Measurements from ENCODE around the gene ABCF3. TPM values are rescaled to one million over a fixed set of nuclear protein-coding genes. Genes with fewer than 3 reads are reported as not detected.

ABCF3 gene
- total RNA-seq, 2 experiments from 2014 or later, result 57.6 to 60.2 TPM

DNA sequence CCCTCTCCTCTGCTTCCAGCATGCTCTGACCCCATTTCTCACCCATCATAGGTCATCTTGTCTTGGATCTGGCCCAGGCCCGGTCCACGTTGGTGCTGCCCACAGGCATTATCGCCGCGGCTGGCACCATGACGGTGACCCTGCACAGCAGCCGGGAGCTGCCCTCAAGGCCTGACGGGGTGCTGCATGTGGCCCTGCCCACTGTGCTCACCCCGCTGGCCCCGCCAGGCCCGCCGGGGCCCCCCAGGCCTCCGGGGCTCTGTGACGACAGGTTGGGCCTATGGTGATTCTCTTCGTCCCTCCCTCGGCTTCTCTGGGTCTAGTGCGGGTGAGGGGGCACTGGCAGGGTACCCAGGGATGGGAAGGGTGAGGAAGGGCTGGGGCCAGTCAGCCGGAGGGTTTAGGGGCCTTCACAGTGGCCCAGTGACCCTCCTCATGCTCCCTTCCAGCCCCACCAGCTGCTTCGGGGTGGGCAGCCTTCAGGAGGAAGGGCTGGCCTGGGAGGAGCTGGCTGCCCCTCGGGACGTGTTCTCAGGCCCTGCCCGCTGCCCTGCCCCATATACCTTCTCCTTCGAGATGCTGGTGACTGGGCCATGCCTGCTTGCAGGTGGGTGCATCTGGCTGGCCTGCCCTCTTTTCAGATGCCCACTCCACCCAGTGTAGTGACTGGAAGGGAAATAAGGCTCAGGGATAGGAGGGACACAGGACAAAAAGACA lies 47.3 kb downstream of the ABCF3 start:
- ATAC-seq, result no peak
- CTCF ChIA-PET, result interaction anchor here (1.5 kb wide), 1 partner anchor 10 kb away, joined by 3 read pairs; no protein-coding TSS in a partner anchor
- DNase-seq, result no peak
- no peaks in the 10 kb centered on the region for H3K36me3 Mint-ChIP-seq
- peaks cover 6% of the 10 kb centered on the region for H3K4me1 Mint-ChIP-seq
- peaks cover 34% of the 10 kb centered on the region for H3K27me3 Mint-ChIP-seq
- no peaks in the 10 kb centered on the region for H3K9me3 Mint-ChIP-seq (ENCODE audit: low read depth)
- H3K4me3 Mint-ChIP-seq, result no peak overlapping the region
- no peak overlapping the region for H3K27ac Mint-ChIP-seq

DNA sequence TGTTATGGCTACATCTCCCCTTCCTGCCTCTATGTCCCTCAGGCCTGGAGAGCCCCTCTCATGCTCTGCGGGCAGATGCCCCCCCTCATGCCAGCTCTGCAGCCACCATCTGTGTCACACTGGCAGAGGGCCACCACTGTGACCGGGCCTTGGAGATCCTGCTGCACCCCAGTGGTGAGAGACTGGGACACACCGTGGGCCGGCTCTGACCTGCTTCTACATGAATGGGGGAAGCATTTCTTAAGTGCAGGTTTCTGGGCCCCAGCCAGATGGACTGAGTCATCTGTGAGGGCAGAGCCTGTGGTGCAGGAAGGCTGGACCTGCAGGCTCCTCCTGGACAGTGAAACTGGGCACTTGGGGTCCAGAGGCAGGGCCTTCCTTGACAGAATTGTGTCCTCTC lies 48.2 kb downstream of the ABCF3 start:
- CTCF ChIA-PET, result no interaction called here
- H3K9me3 Mint-ChIP-seq (ENCODE audit: low read depth), result no peaks in the 10 kb centered on the region
- ATAC-seq, result no peak
- H3K4me3 Mint-ChIP-seq, result no peak overlapping the region
- no peaks in the 10 kb centered on the region for H3K36me3 Mint-ChIP-seq
- peaks cover 25% of the 10 kb centered on the region for H3K27me3 Mint-ChIP-seq
- DNase-seq, result no peak
- peaks cover 4% of the 10 kb centered on the region for H3K4me1 Mint-ChIP-seq
- H3K27ac Mint-ChIP-seq, result no peak overlapping the region

DNA sequence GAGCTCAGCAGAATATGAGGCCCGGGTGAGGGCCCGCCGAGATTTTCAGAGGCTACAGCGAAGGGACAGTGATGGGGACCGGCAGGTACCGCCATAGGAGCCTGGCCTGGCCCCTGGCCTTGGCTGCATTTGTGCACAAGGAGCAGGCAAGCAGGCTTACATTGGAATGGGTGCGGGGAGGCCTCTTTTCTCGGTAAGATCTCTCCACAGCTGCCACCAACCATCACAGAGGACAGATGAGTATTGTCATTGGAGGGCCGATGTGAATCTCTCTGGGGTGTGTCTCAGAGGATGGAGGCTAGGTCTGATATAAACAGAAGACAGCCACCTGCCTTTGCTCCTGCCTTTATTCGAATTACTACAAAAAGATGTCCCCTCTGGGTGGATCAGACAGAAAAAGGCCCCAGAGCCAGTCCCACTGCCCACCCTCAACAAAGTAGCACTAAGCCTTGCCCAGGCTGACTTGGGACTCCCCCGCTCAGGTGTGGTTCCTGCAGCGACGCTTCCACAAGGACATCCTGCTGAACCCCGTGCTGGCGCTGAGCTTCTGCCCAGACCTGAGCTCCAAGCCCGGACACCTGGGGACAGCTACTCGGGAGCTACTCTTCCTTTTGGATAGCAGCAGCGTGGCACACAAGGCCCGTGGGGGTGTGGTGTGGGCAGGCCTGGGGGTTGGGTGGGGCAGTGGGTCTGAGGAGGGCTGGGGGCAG lies 48.8 kb downstream of the ABCF3 start:
- ATAC-seq (no peak), DNase-seq (no peak)
- Mint-ChIP-seq H3K9me3 (ENCODE audit: low read depth) (no peaks in the 10 kb centered on the region), H3K4me1 (peaks cover 4% of the 10 kb centered on the region), H3K27me3 (peaks cover 23% of the 10 kb centered on the region), H3K4me3 (no peak overlapping the region), H3K36me3 (no peaks in the 10 kb centered on the region), H3K27ac (no peak overlapping the region)
- CTCF ChIA-PET, result no interaction called here

DNA sequence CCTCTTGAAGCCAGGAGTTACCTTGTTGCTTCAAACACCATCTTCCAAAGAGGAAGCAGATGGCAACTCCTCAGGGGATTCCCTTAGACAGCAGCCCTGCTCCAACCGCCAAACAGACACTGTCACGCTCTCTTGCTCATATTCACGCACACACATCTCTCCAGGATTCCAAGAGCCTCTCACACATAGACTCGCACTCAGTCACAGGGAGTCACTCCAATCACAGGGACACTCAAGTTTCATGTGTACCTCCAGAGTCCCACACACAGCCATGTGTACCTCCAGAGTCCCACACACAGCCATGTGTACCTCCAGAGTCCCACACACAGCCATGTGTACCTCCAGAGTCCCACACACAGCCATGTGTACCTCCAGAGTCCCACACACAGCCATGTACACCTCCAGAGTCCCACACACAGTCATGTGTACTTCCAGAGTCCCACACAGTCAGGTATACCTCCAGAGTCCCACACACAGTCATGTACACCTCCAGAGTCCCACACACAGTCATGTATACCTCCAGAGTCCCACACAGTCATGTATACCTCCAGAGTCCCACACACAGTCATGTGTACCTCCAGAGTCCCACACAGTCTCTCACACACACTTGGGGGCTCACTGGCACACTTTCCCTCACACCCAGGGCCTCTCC lies 49.5 kb downstream of the ABCF3 start:
- peaks cover 4% of the 10 kb centered on the region for H3K4me1 Mint-ChIP-seq
- H3K9me3 Mint-ChIP-seq (ENCODE audit: low read depth), result no peaks in the 10 kb centered on the region
- H3K27me3 Mint-ChIP-seq, result peaks cover 22% of the 10 kb centered on the region
- H3K4me3 Mint-ChIP-seq, result no peak overlapping the region
- no peak overlapping the region for H3K27ac Mint-ChIP-seq
- DNase-seq (no peak), ATAC-seq (no peak)
- CTCF ChIA-PET, result interaction anchor here (1.0 to 2.7 kb wide), 2 partner anchors 14 to 17 kb away, joined by 3 to 10 read pairs; partner anchors contain the start of gene EEF1AKMT4
- H3K36me3 Mint-ChIP-seq, result no peaks in the 10 kb centered on the region

DNA sequence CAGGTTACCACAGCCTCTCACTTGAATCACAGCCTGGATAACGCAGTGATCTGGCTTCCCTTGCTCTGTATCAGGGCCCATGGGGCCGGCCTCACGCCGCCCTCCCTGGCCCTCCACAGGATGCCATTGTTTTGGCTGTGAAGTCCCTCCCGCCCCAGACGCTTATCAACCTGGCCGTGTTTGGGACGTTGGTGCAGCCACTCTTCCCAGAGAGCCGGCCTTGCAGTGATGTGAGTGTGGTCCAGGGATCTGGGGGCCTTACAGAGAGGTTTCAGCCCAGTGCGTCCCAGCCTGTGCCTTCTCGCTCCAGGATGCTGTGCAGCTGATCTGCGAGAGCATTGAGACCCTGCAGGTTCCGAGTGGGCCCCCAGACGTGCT lies 50.0 kb downstream of the ABCF3 start:
- ATAC-seq (no peak), DNase-seq (no peak)
- Mint-ChIP-seq H3K4me3 (no peak overlapping the region), H3K27me3 (peaks cover 20% of the 10 kb centered on the region), H3K9me3 (ENCODE audit: low read depth) (no peaks in the 10 kb centered on the region), H3K27ac (no peak overlapping the region), H3K4me1 (peaks cover 2% of the 10 kb centered on the region), H3K36me3 (no peaks in the 10 kb centered on the region)
- CTCF ChIA-PET, result interaction anchor here (1.0 to 5.3 kb wide), 3 partner anchors 9 to 17 kb away, joined by 3 to 47 read pairs (median 10); partner anchors contain the start of gene EEF1AKMT4

DNA sequence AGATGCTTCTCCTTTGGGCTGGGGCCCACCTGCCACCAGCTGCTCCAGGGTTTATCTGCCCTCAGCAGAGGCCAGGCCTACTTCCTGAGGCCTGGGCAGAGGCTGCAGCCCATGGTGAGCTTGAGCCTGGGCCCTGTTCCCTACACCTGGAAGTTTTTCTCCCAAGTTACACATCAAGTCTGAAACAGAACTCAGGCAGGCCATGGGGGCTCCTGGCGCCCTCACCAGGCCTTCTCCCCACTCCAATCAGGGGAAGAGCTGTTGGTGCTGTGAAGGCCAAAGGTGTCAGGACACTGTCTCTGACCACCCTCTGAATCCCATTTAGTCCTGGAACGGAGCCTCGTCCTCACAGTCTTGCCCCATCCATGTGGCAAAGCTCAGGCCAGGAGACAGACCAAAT lies 50.6 kb downstream of the ABCF3 start:
- Mint-ChIP-seq H3K36me3 (no peaks in the 10 kb centered on the region), H3K4me3 (no peak overlapping the region), H3K27me3 (peaks cover 14% of the 10 kb centered on the region), H3K27ac (no peak overlapping the region), H3K4me1 (no peaks in the 10 kb centered on the region), H3K9me3 (ENCODE audit: low read depth) (no peaks in the 10 kb centered on the region)
- ATAC-seq (no peak), DNase-seq (no peak)
- CTCF ChIA-PET, result interaction anchor here (1.0 to 5.3 kb wide), 3 partner anchors 9 to 16 kb away, joined by 3 to 47 read pairs (median 10); partner anchors contain the start of gene EEF1AKMT4

DNA sequence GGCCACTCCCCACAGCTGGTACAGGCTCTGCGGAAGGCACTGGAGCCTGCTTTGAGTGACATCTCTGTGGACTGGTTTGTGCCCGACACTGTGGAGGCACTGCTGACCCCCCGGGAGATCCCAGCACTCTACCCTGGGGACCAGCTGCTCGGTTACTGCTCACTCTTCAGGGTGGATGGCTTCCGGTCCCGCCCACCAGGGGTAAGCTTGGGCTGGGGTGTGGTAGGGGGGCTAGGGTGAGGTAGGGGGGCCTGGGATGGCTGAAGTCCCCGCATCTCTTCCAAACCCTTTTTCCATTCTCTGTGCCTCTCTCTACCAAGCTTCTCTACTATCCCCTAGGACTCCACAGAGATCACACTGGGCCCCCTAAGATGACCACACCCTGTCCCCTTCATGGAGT lies 51.2 kb downstream of the ABCF3 start:
- no peaks in the 10 kb centered on the region for H3K9me3 Mint-ChIP-seq (ENCODE audit: low read depth)
- H3K27me3 Mint-ChIP-seq, result peaks cover 8% of the 10 kb centered on the region
- H3K27ac Mint-ChIP-seq, result no peak overlapping the region
- H3K36me3 Mint-ChIP-seq, result no peaks in the 10 kb centered on the region
- CTCF ChIA-PET, result interaction anchor here (2.7 to 5.3 kb wide), 2 partner anchors 10 to 13 kb away, joined by 10 to 47 read pairs; partner anchors contain the start of gene EEF1AKMT4
- H3K4me1 Mint-ChIP-seq, result no peaks in the 10 kb centered on the region
- H3K4me3 Mint-ChIP-seq, result no peak overlapping the region
- ATAC-seq, result no peak
- DNase-seq, result no peak

DNA sequence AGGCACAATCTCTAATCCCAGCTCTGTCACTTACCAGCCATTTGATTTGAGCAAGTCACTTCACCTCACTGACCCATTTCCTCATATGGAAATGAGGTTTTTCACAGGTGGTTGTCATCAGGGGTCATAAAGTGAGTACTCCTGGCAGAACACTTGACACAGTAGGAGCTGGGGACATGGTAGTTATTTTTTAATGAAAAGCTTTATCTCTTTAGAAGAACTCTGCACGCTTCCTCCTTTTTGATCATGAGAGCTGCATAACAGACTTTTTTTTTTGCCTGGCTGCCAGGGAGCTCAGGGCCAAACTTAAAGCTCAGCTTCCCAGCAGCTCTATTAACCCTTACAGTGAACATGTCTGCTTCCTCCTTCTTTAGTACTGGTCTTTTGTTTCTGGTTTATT lies 51.8 kb downstream of the ABCF3 start:
- H3K4me1 Mint-ChIP-seq, result no peaks in the 10 kb centered on the region
- ATAC-seq, result no peak
- no peak for DNase-seq
- H3K36me3 Mint-ChIP-seq, result peaks cover 3% of the 10 kb centered on the region
- no peaks in the 10 kb centered on the region for H3K9me3 Mint-ChIP-seq (ENCODE audit: low read depth)
- CTCF ChIA-PET, result interaction anchor here (0.8 to 5.3 kb wide), 3 partner anchors 11 to 13 kb away, joined by 4 to 47 read pairs (median 10); partner anchors contain the start of gene EEF1AKMT4
- H3K27me3 Mint-ChIP-seq, result peaks cover 2% of the 10 kb centered on the region
- H3K27ac Mint-ChIP-seq, result no peak overlapping the region
- no peak overlapping the region for H3K4me3 Mint-ChIP-seq

DNA sequence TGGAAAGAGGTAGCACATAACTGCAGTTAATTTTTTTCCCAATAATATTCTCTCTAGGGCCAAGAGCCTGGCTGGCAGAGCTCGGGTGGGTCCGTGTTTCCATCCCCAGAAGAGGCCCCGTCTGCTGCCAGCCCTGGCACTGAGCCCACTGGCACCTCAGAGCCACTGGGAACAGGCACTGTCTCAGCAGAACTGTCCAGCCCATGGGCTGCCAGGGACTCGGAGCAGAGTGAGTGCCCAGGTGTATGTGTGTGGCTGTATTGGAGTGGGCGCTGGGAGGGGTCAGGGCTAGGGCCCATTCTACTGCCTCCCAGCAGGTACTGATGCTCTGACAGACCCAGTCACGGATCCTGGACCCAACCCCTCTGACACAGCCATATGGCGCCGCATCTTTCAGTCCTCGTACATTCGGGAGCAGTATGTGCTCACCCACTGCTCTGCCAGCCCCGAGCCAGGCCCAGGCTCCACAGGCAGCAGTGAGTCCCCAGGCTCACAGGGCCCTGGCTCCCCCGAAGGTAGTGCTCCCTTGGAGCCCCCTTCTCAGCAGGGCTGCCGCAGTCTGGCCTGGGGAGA lies 52.3 kb downstream of the ABCF3 start:
- no peak overlapping the region for H3K4me3 Mint-ChIP-seq
- peaks cover 3% of the 10 kb centered on the region for H3K36me3 Mint-ChIP-seq
- no peaks in the 10 kb centered on the region for H3K27me3 Mint-ChIP-seq
- ATAC-seq (no peak), DNase-seq (no peak)
- no peaks in the 10 kb centered on the region for H3K9me3 Mint-ChIP-seq (ENCODE audit: low read depth)
- CTCF ChIA-PET, result interaction anchor here (0.8 to 5.3 kb wide), 3 partner anchors 11 to 13 kb away, joined by 4 to 47 read pairs (median 10); partner anchors contain the start of gene EEF1AKMT4
- H3K4me1 Mint-ChIP-seq, result no peaks in the 10 kb centered on the region
- no peak overlapping the region for H3K27ac Mint-ChIP-seq

DNA sequence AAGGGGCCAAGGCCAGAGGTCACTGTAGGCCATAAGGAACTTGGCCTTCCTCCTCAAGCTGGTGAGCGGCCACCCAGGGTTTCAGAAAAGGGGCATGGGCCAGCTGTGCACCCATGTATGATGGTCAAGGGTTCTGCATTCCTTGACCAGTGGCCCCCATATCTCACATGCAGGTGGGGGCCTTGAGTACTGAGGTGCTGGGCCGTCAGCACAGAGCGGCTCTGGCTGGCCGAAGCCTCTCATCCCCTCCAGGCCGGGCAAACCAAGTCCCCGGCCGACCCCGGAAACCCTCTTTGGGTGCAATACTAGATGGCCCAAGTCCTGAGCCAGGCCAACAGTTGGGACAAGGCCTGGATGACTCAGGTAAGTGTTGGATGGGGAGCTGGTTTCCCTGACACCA lies 53.2 kb downstream of the ABCF3 start:
- Mint-ChIP-seq H3K4me3 (no peak overlapping the region), H3K27me3 (no peaks in the 10 kb centered on the region), H3K27ac (no peak overlapping the region), H3K4me1 (no peaks in the 10 kb centered on the region), H3K36me3 (peaks cover 3% of the 10 kb centered on the region), H3K9me3 (ENCODE audit: low read depth) (no peaks in the 10 kb centered on the region)
- CTCF ChIA-PET, result interaction anchor here (1.7 to 5.3 kb wide), 2 partner anchors 12 to 21 kb away, joined by 4 to 47 read pairs; no protein-coding TSS in a partner anchor
- no peak for DNase-seq
- no peak for ATAC-seq

DNA sequence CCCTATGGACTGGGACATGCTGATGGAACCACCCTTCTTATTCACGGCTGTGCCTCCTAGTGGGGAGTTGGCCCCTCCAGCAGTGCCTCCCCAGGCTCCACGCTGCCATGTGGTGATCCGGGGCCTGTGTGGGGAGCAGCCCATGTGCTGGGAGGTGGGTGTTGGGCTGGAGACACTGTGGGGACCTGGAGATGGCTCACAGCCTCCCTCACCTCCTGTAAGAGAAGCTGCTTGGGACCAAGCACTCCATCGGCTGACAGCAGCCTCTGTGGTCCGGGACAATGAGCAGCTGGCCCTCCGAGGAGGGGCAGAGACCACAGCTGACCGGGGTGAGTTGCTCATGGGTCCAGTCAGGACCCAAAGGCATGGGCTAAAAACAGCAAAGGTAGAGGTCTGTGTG lies 53.7 kb downstream of the ABCF3 start:
- no peaks in the 10 kb centered on the region for H3K27me3 Mint-ChIP-seq
- H3K9me3 Mint-ChIP-seq (ENCODE audit: low read depth), result no peaks in the 10 kb centered on the region
- no peak overlapping the region for H3K27ac Mint-ChIP-seq
- no peak overlapping the region for H3K4me3 Mint-ChIP-seq
- ATAC-seq (no peak), DNase-seq (no peak)
- no peaks in the 10 kb centered on the region for H3K4me1 Mint-ChIP-seq
- H3K36me3 Mint-ChIP-seq, result peaks cover 5% of the 10 kb centered on the region
- CTCF ChIA-PET, result interaction anchor here (1.2 to 5.3 kb wide), 5 partner anchors 10 to 20 kb away, joined by 3 to 47 read pairs (median 4); partner anchors contain the start of genes EEF1AKMT4 and VWA5B2

DNA sequence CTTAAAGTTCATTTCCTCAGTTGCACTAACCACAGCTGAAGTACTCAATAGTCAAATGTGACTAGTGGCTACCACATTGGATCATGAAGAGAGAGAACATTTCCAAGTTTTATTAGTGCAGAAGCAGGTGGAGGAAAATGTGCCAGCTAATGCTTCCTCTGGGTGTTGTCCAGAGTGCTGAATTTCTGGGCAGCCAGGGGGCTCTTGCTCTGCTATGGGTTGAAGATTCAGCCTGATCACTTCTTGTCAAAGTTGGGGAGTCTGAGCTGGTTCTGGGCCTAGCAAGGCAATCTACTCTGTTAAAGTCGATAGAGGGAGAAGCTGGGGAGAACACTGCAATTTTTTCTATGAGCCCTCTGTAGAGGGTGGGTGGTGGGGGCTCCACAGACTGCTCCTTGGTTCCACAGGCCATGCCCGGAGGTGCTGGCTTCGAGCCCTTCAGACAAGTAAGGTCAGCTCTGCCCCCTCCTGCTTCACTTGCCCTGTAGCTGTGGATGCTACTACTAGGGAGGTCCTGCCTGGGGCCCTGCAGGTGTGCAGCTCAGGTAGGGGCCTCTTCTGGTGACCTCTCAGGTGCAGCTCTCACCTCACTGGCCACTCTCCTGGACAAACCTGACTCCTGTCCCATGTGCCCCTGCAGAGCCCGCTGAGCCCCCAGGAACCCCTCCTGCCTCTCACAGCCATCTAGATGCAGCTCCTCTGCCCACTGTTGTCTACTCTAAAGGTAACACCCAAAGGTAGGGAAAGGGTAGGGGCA lies 54.6 kb downstream of the ABCF3 start:
- CTCF ChIA-PET, result interaction anchor here (0.6 to 5.3 kb wide), 7 partner anchors 9 to 759 kb away, joined by 3 to 47 read pairs (median 4); partner anchors contain the start of genes EEF1AKMT4 and VWA5B2
- Mint-ChIP-seq H3K27me3 (no peaks in the 10 kb centered on the region), H3K4me1 (no peaks in the 10 kb centered on the region), H3K27ac (no peak overlapping the region), H3K36me3 (peaks cover 10% of the 10 kb centered on the region), H3K4me3 (no peak overlapping the region), H3K9me3 (ENCODE audit: low read depth) (no peaks in the 10 kb centered on the region)
- ATAC-seq (no peak), DNase-seq (no peak)
